ENCODE data around the gene RMND5B.
"Not testable (repeated sequence)": the region's sequence is repeated elsewhere in the genome, so short reads cannot be mapped to it uniquely, and the experiment has no call there.

RMND5B gene

GRCh38 chr5:178114325-178115135 is 16.3 kb upstream of the RMND5B start:
- DNase-seq: no peak

GRCh38 chr5:178115136-178115813 is 15.5 kb upstream of the RMND5B start:
- no peak for DNase-seq

GRCh38 chr5:178115814-178116142 is 15.0 kb upstream of the RMND5B start:
- DNase-seq: no peak

- DNase-seq: no peak
Measured at GRCh38 chr5:178116143-178116885, 14.5 kb upstream of the RMND5B start.

- DNase-seq: no peak
Measured at GRCh38 chr5:178117923-178118701, 12.7 kb upstream of the RMND5B start.

- DNase-seq: no peak
Measured at GRCh38 chr5:178119915-178120606, 10.8 kb upstream of the RMND5B start.

- DNase-seq: no peak
Measured at GRCh38 chr5:178120607-178121357, 10.0 kb upstream of the RMND5B start.

- DNase-seq: no peak
Measured at GRCh38 chr5:178121391-178122276, 9.2 kb upstream of the RMND5B start.

GRCh38 chr5:178122346-178122745 is 8.5 kb upstream of the RMND5B start:
- no peak for DNase-seq

GRCh38 chr5:178123094-178123965 is 7.5 kb upstream of the RMND5B start:
- no peak for DNase-seq

GRCh38 chr5:178123966-178124925 is 6.6 kb upstream of the RMND5B start:
- no peak for DNase-seq

GRCh38 chr5:178125253-178125906 is 5.4 kb upstream of the RMND5B start:
- DNase-seq: no peak

- DNase-seq: no peak
Measured at GRCh38 chr5:178126556-178126955, 4.3 kb upstream of the RMND5B start.

GRCh38 chr5:178127300-178128009 is 3.4 kb upstream of the RMND5B start:
- not testable (repeated sequence) for DNase-seq

- DNase-seq: no peak
Measured at GRCh38 chr5:178129296-178129695, 1.5 kb upstream of the RMND5B start.

GRCh38 chr5:178130234-178130575 is 609 bp upstream of the RMND5B start:
- DNase-seq: not testable (repeated sequence)

GRCh38 chr5:178131446-178131996 is 707 bp downstream of the RMND5B start:
- DNase-seq: no peak

Measured in NCI-H1930 (cell line).